ENCODE data around the gene CNOT6. TPM values are rescaled to one million over a fixed set of nuclear protein-coding genes. Genes with fewer than 3 reads are reported as not detected.

CNOT6 gene
- total RNA-seq, 1 experiment from 2014 or later = 32.8 TPM

DNA sequence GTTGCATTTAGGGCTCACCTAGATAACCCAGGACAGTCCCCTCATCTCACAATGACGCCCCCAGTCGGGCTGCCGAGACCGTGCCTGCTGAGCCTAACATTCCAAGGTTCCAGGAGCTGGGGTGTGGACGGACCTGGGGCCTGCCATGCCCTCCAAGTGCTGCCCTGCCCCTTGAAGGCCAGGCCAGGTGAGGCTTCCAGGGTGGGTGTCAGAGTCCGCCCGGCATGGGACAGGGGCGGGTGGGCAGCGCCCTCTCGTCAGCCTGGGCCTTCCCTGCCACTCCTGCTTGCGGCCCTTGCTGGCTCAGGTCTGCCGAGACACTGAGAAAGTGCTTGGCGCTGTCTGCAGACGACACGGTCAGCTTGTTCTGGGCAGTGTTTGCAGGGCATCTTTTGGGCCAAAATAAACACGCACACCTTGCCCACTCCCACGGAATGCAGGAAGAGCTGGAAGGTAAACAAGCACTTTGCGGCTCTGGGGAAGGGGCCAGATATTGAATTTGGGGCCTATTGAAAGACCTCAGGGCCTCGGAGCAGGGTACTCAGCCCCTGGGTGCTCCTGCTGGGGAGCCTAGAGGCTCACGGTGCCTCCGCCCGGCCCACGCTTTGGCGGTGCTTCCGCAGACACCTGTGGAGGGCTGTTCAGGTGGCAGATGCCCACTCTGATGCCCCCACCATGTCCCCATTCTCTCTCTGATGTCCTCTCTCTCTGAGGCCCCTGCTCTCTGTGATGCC lies 101.4 kb downstream of the CNOT6 start:
- CTCF ChIA-PET = interaction anchor here (1.0 kb wide), 1 partner anchor 11 kb away, joined by 5 read pairs; no protein-coding TSS in a partner anchor
- intact Hi-C loops (cut with micrococcal nuclease; ENCODE audit: unreplicated experiment) = no loop called here

DNA sequence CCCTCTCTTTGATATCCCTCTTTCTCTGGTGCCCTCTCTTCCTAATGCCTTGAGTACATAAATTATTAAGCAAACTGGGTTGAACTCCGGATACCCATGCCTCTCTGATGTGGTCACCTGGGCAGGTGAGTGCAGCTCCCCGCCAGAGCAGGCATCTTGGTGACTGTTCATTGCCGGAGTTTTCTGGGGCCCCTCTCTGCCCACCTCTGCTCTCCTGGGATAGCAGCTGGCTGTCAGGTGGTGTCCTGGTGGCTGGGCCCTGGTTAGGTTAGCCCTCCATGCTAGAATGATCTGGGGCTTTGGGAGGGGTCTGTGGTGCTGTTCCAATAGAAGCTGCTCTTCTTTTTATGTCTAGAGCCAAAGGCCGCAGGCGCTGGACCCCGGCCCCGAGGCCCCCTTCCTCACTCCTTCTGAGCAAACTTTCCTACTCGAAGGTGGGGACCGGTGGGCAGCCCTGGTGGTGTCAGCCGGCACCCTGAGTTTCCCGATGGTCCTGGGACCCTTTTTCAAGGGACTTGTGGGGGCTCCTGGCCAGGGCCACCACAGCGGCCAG lies 102.0 kb downstream of the CNOT6 start:
- no peaks in the 10 kb centered on the region for H3K4me1 ChIP-seq (ENCODE audit: control insufficient read depth, insufficient read depth, low read length)
- TF ChIP-seq, protein P1, sequence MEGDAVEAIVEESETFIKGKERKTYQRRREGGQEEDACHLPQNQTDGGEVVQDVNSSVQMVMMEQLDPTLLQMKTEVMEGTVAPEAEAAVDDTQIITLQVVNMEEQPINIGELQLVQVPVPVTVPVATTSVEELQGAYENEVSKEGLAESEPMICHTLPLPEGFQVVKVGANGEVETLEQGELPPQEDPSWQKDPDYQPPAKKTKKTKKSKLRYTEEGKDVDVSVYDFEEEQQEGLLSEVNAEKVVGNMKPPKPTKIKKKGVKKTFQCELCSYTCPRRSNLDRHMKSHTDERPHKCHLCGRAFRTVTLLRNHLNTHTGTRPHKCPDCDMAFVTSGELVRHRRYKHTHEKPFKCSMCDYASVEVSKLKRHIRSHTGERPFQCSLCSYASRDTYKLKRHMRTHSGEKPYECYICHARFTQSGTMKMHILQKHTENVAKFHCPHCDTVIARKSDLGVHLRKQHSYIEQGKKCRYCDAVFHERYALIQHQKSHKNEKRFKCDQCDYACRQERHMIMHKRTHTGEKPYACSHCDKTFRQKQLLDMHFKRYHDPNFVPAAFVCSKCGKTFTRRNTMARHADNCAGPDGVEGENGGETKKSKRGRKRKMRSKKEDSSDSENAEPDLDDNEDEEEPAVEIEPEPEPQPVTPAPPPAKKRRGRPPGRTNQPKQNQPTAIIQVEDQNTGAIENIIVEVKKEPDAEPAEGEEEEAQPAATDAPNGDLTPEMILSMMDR (IDR thresholded peaks at IDR 0.05) = no peak
- TF ChIP-seq, protein P2, sequence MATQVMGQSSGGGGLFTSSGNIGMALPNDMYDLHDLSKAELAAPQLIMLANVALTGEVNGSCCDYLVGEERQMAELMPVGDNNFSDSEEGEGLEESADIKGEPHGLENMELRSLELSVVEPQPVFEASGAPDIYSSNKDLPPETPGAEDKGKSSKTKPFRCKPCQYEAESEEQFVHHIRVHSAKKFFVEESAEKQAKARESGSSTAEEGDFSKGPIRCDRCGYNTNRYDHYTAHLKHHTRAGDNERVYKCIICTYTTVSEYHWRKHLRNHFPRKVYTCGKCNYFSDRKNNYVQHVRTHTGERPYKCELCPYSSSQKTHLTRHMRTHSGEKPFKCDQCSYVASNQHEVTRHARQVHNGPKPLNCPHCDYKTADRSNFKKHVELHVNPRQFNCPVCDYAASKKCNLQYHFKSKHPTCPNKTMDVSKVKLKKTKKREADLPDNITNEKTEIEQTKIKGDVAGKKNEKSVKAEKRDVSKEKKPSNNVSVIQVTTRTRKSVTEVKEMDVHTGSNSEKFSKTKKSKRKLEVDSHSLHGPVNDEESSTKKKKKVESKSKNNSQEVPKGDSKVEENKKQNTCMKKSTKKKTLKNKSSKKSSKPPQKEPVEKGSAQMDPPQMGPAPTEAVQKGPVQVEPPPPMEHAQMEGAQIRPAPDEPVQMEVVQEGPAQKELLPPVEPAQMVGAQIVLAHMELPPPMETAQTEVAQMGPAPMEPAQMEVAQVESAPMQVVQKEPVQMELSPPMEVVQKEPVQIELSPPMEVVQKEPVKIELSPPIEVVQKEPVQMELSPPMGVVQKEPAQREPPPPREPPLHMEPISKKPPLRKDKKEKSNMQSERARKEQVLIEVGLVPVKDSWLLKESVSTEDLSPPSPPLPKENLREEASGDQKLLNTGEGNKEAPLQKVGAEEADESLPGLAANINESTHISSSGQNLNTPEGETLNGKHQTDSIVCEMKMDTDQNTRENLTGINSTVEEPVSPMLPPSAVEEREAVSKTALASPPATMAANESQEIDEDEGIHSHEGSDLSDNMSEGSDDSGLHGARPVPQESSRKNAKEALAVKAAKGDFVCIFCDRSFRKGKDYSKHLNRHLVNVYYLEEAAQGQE (IDR thresholded peaks at IDR 0.05; ENCODE audit: insufficient read depth in 1 of 2, low read depth in 2 of 2, low read length in 1 of 2) = no peak
- TF ChIP-seq POLR2AphosphoS5 (IDR thresholded peaks at IDR 0.05; ENCODE audit: low read depth, low read length) (no peak), TCF7L2 (IDR thresholded peaks at IDR 0.05; ENCODE audit: low read depth, low read length) (no peak), SIN3A (IDR thresholded peaks at IDR 0.05; ENCODE audit: borderline replicate concordance, insufficient read depth, low read depth, low read length) (no peak)
- ChIA-PET POLR2A (interaction anchor here (0.5 kb wide), 1 partner anchor 67 kb away, joined by 8 read pairs; no protein-coding TSS in a partner anchor), CTCF (interaction anchor here (1.0 kb wide), 1 partner anchor 10 kb away, joined by 5 read pairs; no protein-coding TSS in a partner anchor)
- no TSS peak for BruUV-seq (replicated peaks)
- intact Hi-C loops (cut with micrococcal nuclease; ENCODE audit: unreplicated experiment) = no loop called here
- in situ Hi-C loops (cut with HindIII; ENCODE audit: low pct_unique_long_range_greater_than_20kb, low sequenced_read_pairs) = no loop called here
- DNase-seq (ENCODE audit: low read depth, low spot score) (no peak), ATAC-seq (no peak)
- H3K36me3 ChIP-seq (ENCODE audit: control insufficient read depth, insufficient read depth, low read length) = no peaks in the 10 kb centered on the region
- no peak overlapping the region for H3K4me3 ChIP-seq (ENCODE audit: low read depth in 2 of 2, low read length in 2 of 2)
- H3K27ac ChIP-seq (ENCODE audit: low read length) = no peak overlapping the region
- H3K9me3 ChIP-seq (ENCODE audit: control insufficient read depth, insufficient read depth, low read depth, low read length) = no peaks in the 10 kb centered on the region
- no peaks in the 10 kb centered on the region for H3K27me3 ChIP-seq (ENCODE audit: control insufficient read depth, insufficient read depth, low read length)

More for the DNA sequence above, 101.4 kb downstream of the CNOT6 start:
- no peaks in the 10 kb centered on the region for H3K27me3 ChIP-seq (ENCODE audit: control insufficient read depth, insufficient read depth, low read length)
- no peaks in the 10 kb centered on the region for H3K4me1 ChIP-seq (ENCODE audit: control insufficient read depth, insufficient read depth, low read length)
- ATAC-seq (no peak), DNase-seq (ENCODE audit: low read depth, low spot score) (no peak)
- in situ Hi-C loops (cut with HindIII; ENCODE audit: low pct_unique_long_range_greater_than_20kb, low sequenced_read_pairs) = no loop called here
- no peak for TF ChIP-seq TCF7L2 (IDR thresholded peaks at IDR 0.05; ENCODE audit: low read depth, low read length)
- TF ChIP-seq POLR2AphosphoS5 (IDR thresholded peaks at IDR 0.05; ENCODE audit: low read depth, low read length) = no peak
- no peak for TF ChIP-seq SIN3A (IDR thresholded peaks at IDR 0.05; ENCODE audit: borderline replicate concordance, insufficient read depth, low read depth, low read length)
- TF ChIP-seq, protein P1 (IDR thresholded peaks at IDR 0.05) = no peak
- TF ChIP-seq, protein P2 (IDR thresholded peaks at IDR 0.05; ENCODE audit: insufficient read depth in 1 of 2, low read depth in 2 of 2, low read length in 1 of 2) = no peak
- no peaks in the 10 kb centered on the region for H3K36me3 ChIP-seq (ENCODE audit: control insufficient read depth, insufficient read depth, low read length)
- H3K27ac ChIP-seq (ENCODE audit: low read length) = no peak overlapping the region
- no peaks in the 10 kb centered on the region for H3K9me3 ChIP-seq (ENCODE audit: control insufficient read depth, insufficient read depth, low read depth, low read length)
- BruUV-seq (replicated peaks) = no TSS peak
- H3K4me3 ChIP-seq (ENCODE audit: low read depth in 2 of 2, low read length in 2 of 2) = no peak overlapping the region
- POLR2A ChIA-PET = interaction anchor here (0.5 kb wide), 1 partner anchor 67 kb away, joined by 8 read pairs; no protein-coding TSS in a partner anchor
